ENCODE measurements around the gene CELSR1.

The CELSR1 gene

GRCh38 chr22:46551996-46552395, 14.6 kb upstream of the CELSR1 start:
- DNase-seq: no peak

DNA sequence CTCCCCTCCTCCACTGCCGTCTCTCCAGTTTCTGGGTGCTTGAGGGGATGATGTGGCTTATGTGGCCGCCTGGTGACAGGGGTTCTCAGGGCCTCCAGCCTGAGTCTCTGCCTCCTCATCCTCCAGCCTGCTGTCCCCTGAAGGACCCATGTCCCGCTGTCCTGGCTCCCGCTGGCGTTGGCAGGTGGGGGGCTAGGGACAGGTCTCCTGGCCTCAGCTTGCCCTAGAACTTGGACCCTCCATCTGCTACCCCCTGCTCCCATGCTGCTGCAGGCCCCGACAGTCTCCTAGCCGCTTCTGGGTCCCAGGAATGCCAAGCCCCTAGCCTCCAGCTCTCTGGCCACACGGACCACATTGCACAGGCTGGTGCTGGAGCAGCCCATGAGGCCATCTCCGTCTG, 13.9 kb upstream of the CELSR1 start:
- no peak for DNase-seq

GRCh38 chr22:46549971-46550641, 12.7 kb upstream of the CELSR1 start:
- DNase-seq: no peak

GRCh38 chr22:46549563-46549840, 12.1 kb upstream of the CELSR1 start:
- DNase-seq: no peak

GRCh38 chr22:46547883-46548244, 10.4 kb upstream of the CELSR1 start:
- DNase-seq: no peak

DNA sequence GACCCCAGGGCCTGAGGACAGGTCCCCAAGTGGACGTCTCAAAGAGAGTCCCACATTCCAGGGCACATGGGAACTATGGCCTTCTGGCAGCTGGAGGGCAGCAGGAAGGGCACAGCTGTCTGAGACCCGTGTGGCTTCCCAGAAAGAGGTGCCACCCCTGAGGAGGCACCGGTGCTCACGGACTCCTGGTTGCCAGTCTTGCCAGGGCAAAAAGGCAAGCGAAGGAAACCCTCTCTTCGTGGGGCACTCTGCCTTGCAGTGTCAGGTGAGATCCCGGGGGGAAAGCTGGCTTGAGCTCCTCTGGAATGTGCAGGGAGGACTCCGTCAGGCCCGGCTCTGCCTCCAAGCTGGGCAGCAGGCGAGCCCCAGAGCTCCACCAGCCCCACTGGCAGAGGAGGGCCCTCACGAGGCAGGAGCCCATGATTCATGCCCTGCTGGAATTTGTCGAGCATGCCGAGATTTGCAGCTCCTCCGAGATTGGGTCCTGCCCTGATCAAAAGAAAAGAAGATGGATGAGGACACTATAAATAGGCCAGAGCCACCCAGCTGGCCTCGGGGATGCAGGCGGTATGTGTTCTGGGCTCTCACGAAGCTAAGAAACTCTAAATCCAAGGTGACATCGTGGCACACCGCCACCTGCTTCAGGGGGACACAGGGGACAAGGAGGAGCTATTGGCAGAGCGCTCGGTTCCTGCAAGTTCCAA, 9.9 kb upstream of the CELSR1 start:
- no peak for DNase-seq

- DNase-seq: no peak
These were observed 9.2 kb upstream of the CELSR1 start for GRCh38 chr22:46546466-46547178.

GRCh38 chr22:46545086-46545792, 7.8 kb upstream of the CELSR1 start:
- DNase-seq: no peak

GRCh38 chr22:46542011-46542985, 4.9 kb upstream of the CELSR1 start:
- DNase-seq: peak; percentile 74

DNA sequence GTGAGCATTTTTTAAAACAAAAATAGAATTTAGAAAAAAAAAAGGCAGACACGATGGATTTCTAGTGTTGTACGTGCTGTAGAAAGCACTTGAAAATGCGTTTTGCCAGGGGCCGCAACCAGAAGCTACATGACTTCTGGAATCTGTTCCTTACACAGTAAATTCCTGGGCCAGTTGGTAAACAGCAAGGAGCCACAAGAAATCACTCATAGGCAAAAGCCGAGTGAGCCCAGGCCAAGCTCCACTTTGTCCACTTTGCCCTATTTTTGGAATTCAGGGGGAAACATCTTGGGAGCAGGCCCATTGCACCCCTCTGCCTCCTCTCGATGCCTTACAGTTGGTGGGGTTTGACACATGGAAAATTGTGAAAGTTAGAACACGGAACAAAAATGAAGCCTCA, 4.1 kb upstream of the CELSR1 start:
- no peak for DNase-seq

DNA sequence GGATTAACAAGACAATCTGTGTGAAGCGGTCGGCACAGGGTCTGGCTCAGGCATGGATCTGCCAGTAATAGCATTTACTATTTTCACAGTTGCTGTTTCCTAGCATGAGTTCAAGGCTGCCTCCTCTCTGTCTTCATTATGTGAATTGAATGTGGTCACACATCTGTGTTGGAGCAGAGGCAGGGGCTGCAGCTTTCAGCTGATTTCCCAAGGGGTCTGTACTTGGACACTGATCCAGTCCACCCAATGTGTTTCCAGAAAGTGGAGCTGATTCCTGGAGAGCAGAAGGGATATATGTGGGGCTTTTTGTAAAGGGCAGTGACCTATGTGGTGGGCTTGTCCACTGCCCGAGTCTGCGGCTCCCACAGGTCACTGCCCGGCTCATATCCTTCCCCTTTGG, 3.5 kb upstream of the CELSR1 start:
- DNase-seq: no peak

- no peak for DNase-seq
These were observed 1.7 kb upstream of the CELSR1 start for GRCh38 chr22:46539169-46539568.

DNA sequence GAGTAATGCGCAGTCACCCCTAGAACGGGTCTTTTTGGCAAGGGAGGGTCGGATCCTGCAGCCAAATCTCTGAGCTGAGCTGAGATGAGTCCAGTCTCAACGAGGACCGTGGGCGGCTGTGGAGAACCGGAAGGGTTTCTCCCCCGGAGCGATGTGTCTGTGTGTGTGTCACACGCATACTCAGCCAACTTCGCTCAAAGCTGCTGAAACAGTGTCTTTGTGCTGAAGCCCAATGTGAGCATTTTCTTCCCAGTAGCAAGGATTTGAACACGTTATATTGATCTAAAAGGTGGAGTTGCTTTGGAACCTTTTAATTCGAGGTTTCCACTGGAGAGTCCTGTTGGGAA, 1.4 kb upstream of the CELSR1 start:
- no peak for DNase-seq

- DNase-seq: no peak
These were observed 760 bp upstream of the CELSR1 start for GRCh38 chr22:46537946-46538813.

- DNase-seq: no peak
These were observed 739 bp downstream of the CELSR1 start for GRCh38 chr22:46536537-46537224.

DNA sequence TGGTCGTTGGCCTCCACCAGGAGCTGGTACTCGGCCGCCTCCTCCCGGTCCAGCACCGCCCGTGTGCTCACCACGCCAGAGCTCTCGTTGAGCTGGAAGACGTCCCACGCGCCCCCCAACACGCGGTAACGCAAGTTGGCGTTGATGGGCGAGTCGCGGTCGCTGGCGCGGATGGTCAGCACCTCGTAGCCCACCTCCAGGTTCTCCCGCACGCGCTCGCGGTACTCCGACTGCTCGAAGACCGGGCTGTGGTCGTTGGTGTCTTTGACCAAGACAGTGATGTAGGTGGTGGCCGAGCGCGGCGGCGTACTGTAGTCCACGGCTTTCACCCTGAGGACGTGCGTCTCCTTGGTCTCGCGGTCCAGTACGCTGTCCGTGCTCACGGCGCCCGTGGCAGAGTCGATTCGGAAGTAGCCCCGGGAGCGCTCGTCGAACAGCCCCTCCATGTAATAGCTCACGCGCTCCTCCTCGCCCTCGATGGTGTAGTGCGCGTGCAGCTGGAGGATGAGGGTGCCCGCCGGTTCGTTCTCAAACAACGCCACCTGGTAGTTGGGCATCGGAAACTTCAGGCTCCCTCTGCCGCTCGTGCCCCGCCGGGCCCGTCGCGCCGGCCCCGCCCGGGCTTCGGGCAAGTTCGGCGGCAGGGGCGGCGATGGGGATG, 1.4 kb downstream of the CELSR1 start:
- no peak for DNase-seq

GRCh38 chr22:46534901-46535630, 2.4 kb downstream of the CELSR1 start:
- DNase-seq: no peak

GRCh38 chr22:46534177-46534776, 3.1 kb downstream of the CELSR1 start:
- DNase-seq: no peak

Measured in CD4-positive, alpha-beta T cell treated with Interleukin-12 subunit alpha and Interleukin-12 subunit beta, for 1 hour (primary cell).